ENCODE results near the gene ZDHHC14. TPM values are rescaled to one million over a fixed set of nuclear protein-coding genes. Genes with fewer than 3 reads are reported as not detected.

Gene ZDHHC14
- polyA plus RNA-seq, 1 donor (not counting 4 experiments of a cell fraction or from before 2014, with no cell fraction given) = 6.4 TPM

GRCh38 chr6:157376706-157377230 lies 4.2 kb upstream of the ZDHHC14 start:
- no peaks in the 10 kb centered on the region for H3K79me2 ChIP-seq (ENCODE audit: control insufficient read depth, insufficient read depth, low read length)
- no peaks in the 10 kb centered on the region for H3K36me3 ChIP-seq (ENCODE audit: control insufficient read depth in 2 of 2, extremely low read depth in 1 of 2, insufficient read depth in 2 of 2, low read length in 2 of 2)
- TF ChIP-seq EZH2 (IDR thresholded peaks at IDR 0.05; ENCODE audit: low read length) = no peak
- TF ChIP-seq, protein P1, sequence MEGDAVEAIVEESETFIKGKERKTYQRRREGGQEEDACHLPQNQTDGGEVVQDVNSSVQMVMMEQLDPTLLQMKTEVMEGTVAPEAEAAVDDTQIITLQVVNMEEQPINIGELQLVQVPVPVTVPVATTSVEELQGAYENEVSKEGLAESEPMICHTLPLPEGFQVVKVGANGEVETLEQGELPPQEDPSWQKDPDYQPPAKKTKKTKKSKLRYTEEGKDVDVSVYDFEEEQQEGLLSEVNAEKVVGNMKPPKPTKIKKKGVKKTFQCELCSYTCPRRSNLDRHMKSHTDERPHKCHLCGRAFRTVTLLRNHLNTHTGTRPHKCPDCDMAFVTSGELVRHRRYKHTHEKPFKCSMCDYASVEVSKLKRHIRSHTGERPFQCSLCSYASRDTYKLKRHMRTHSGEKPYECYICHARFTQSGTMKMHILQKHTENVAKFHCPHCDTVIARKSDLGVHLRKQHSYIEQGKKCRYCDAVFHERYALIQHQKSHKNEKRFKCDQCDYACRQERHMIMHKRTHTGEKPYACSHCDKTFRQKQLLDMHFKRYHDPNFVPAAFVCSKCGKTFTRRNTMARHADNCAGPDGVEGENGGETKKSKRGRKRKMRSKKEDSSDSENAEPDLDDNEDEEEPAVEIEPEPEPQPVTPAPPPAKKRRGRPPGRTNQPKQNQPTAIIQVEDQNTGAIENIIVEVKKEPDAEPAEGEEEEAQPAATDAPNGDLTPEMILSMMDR (optimal IDR thresholded peaks at IDR 0.05 in 1 of 3, IDR thresholded peaks at IDR 0.05 in 1 of 3, conservative IDR thresholded peaks at IDR 0.05 in 1 of 3; ENCODE audit: extremely low read depth in 1 of 3, insufficient read depth in 2 of 3, low read length in 3 of 3) = no peak
- no peak overlapping the region for H3K4me3 ChIP-seq (ENCODE audit: control insufficient read depth in 2 of 3, extremely low read depth in 1 of 3, insufficient read depth in 2 of 3, low read depth in 1 of 3, low read length in 3 of 3)
- no peaks in the 10 kb centered on the region for H4K20me1 ChIP-seq (ENCODE audit: control insufficient read depth, extremely low read depth, insufficient read depth, low read length)
- H3K4me1 ChIP-seq (ENCODE audit: control insufficient read depth, extremely low read depth, insufficient read depth, low read length) = peaks cover 4% of the 10 kb centered on the region
- H3K27me3 ChIP-seq (ENCODE audit: control insufficient read depth, extremely low read depth, insufficient read depth, low read length) = no peaks in the 10 kb centered on the region
- H3K9me1 ChIP-seq (ENCODE audit: control insufficient read depth, extremely low read depth, insufficient read depth, low read length) = no peaks in the 10 kb centered on the region
- H3K27ac ChIP-seq (ENCODE audit: control insufficient read depth, insufficient read depth, low read length) = no peak overlapping the region
- no peak for DNase-seq (ENCODE audit: low read depth, low spot score)
- dilution Hi-C loops (cut with MboI; ENCODE audit: extremely low pct_ligation_motif_present, low sequenced_read_pairs) = no loop called here
- no peak overlapping the region for H2AFZ ChIP-seq (ENCODE audit: control insufficient read depth, low read length)
- no peak overlapping the region for H3K9ac ChIP-seq (ENCODE audit: control insufficient read depth, extremely low read depth, insufficient read depth, low read length)
- no peaks in the 10 kb centered on the region for H3K9me3 ChIP-seq (ENCODE audit: control insufficient read depth, low read depth, low read length)
- H3K4me2 ChIP-seq (ENCODE audit: control insufficient read depth, extremely low read depth, insufficient read depth, low read depth, low read length) = no peak overlapping the region
- no peak for FAIRE-seq

DNA sequence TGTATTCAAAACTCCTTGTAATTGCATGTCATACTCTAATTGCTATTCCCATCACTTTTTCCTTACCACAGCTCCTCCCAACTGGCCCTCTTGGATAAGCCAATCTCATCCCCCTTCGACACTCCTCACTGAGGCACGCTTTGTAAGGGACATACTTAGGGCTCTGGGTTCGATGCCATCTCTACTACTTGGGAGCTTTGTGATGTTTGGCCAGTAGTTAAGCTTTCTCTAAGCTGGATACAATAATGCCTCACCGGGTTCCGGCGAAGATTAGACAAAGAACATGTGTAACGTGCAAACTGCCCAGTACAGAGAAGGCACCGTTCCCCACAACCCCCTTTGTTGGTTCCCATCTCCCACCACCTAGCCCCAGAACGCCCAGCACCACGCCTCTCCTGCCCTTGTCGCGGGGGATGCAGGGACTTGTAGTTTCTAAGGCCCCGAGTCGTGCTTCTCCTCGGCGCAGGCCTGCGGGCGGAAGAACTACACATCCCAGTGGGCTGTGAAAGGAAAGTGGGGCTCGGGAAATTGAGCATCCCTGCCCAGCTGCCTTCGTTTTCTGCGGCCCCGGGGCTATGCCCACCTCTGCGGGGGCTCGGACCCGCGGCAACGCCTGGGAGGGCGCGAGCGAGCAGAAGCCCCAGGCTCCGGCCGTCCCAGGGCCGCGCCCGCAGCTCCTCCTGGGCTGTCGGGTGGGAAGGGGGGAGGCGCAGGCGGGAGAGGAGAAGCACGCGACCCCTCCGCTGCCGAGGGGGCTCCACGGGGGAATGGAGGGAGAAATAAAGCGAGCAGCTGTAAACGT lies 1.1 kb upstream of the ZDHHC14 start:
- H2AFZ ChIP-seq (ENCODE audit: control insufficient read depth, low read length) = peak overlapping the region; percentile 93
- no peaks in the 10 kb centered on the region for H3K27me3 ChIP-seq (ENCODE audit: control insufficient read depth, extremely low read depth, insufficient read depth, low read length)
- FAIRE-seq = no peak
- H3K36me3 ChIP-seq (ENCODE audit: control insufficient read depth in 2 of 2, extremely low read depth in 1 of 2, insufficient read depth in 2 of 2, low read length in 2 of 2) = no peaks in the 10 kb centered on the region
- no peaks in the 10 kb centered on the region for H4K20me1 ChIP-seq (ENCODE audit: control insufficient read depth, extremely low read depth, insufficient read depth, low read length)
- peaks cover 16% of the 10 kb centered on the region for H3K4me1 ChIP-seq (ENCODE audit: control insufficient read depth, extremely low read depth, insufficient read depth, low read length)
- dilution Hi-C loops (cut with MboI; ENCODE audit: extremely low pct_ligation_motif_present, low sequenced_read_pairs) = no loop called here
- peak overlapping the region; percentile 75 to 91 (median 78) for H3K4me3 ChIP-seq (ENCODE audit: control insufficient read depth in 2 of 3, extremely low read depth in 1 of 3, insufficient read depth in 2 of 3, low read depth in 1 of 3, low read length in 3 of 3)
- no peaks in the 10 kb centered on the region for H3K9me3 ChIP-seq (ENCODE audit: control insufficient read depth, low read depth, low read length)
- peak overlapping the region; percentile 98 for H3K4me2 ChIP-seq (ENCODE audit: control insufficient read depth, extremely low read depth, insufficient read depth, low read depth, low read length)
- H3K27ac ChIP-seq (ENCODE audit: control insufficient read depth, insufficient read depth, low read length) = peak overlapping the region; percentile 63
- H3K9ac ChIP-seq (ENCODE audit: control insufficient read depth, extremely low read depth, insufficient read depth, low read length) = peak overlapping the region; percentile 78
- peak; percentile 26 for DNase-seq (ENCODE audit: low read depth, low spot score)
- TF ChIP-seq EZH2 (IDR thresholded peaks at IDR 0.05; ENCODE audit: low read length) = no peak
- TF ChIP-seq, protein P1 (optimal IDR thresholded peaks at IDR 0.05 in 1 of 3, IDR thresholded peaks at IDR 0.05 in 1 of 3, conservative IDR thresholded peaks at IDR 0.05 in 1 of 3; ENCODE audit: extremely low read depth in 1 of 3, insufficient read depth in 2 of 3, low read length in 3 of 3) = no peak
- peaks cover 5% of the 10 kb centered on the region for H3K79me2 ChIP-seq (ENCODE audit: control insufficient read depth, insufficient read depth, low read length)
- H3K9me1 ChIP-seq (ENCODE audit: control insufficient read depth, extremely low read depth, insufficient read depth, low read length) = no peaks in the 10 kb centered on the region
